PC-9 (cell line): ENCODE results near the gene WDR43. TPM values are rescaled to one million over a fixed set of nuclear protein-coding genes. Genes with fewer than 3 reads are reported as not detected.

Experiments used
- BruUV-seq: library from RNA; stranded (reverse); fragments of 400-500 nt; replicated peaks from 2 replicates; lab custom pipeline; 2021; lab: Mats Ljungman, UMichigan
- CTCF ChIA-PET: fragments of 300-600 bp; sonication (Branson Sonifier 250); formaldehyde crosslinking; loops from one replicate; lab custom pipeline; 2022; ENCODE audit warnings: antibody characterized with exemption; lab: Charles Lee
- POLR2A ChIA-PET: fragments of 300-600 bp; sonication (Branson Sonifier 250); formaldehyde crosslinking; loops from one replicate; lab custom pipeline; 2022; ENCODE audit warnings: antibody characterized with exemption; ENCODE audit not compliant: unreplicated experiment; lab: Charles Lee
- DNase-seq, 2 experiments: peaks; one replicate each; pipeline versions ENCODE4 v3.0.0 to v3.0.0-alpha.2; 2015 to 2022; ENCODE audit warnings: mixed read lengths in 1 of 2
- H2AFZ ChIP-seq: fragments of 200-600 bp; sonication (generic); 2 replicates; pipeline ENCODE4 v1.8.1; 2017; ENCODE audit warnings: antibody characterized with exemption
- H3F3A ChIP-seq: fragments of 200-600 bp; sonication (generic); 2 replicates; pipeline ENCODE4 v1.8.1; 2017; ENCODE audit warnings: antibody characterized with exemption, mild to moderate bottlenecking, low read depth; ENCODE audit not compliant: insufficient read depth
- H3K27ac ChIP-seq: fragments of 200-600 bp; sonication (generic); 2 replicates; pipeline ENCODE4 v1.6.1; 2016; ENCODE audit warnings: mixed run types
- H3K27me3 ChIP-seq: fragments of 200-600 bp; sonication (generic); 2 replicates; pipeline ENCODE4 v1.6.1; 2016; ENCODE audit warnings: low read depth, mixed run types; ENCODE audit not compliant: insufficient read depth
- H3K36me3 ChIP-seq: fragments of 200-600 bp; sonication (generic); 2 replicates; pipeline ENCODE4 v1.6.1; 2016; ENCODE audit warnings: low read depth, mixed run types
- H3K4me1 ChIP-seq: fragments of 200-600 bp; sonication (generic); replicated peaks from 2 replicates; pipeline ENCODE4 v1.6.1; 2016; ENCODE audit warnings: mixed run types; ENCODE audit not compliant: insufficient read depth
- H3K4me2 ChIP-seq: fragments of 200-600 bp; sonication (generic); 2 replicates; pipeline ENCODE4 v1.6.1; 2017; ENCODE audit warnings: mixed run types
- H3K4me3 ChIP-seq: fragments of 200-600 bp; sonication (generic); 2 replicates; pipeline ENCODE4 v1.6.1; 2016; ENCODE audit warnings: mixed run types
- H3K79me2 ChIP-seq: fragments of 200-600 bp; sonication (generic); 2 replicates; pipeline ENCODE4 v1.6.1; 2017; ENCODE audit warnings: low read depth, mixed run types
- H3K9me2 ChIP-seq: fragments of 200-600 bp; sonication (generic); 2 replicates; pipeline ENCODE4 v1.8.1; 2017; ENCODE audit warnings: mild to moderate bottlenecking; ENCODE audit not compliant: insufficient read depth
- H3K9me3 ChIP-seq: fragments of 200-600 bp; sonication (generic); 2 replicates; pipeline ENCODE4 v1.8.1; 2016; ENCODE audit warnings: low read depth; ENCODE audit not compliant: insufficient read depth
- H4K20me1 ChIP-seq: fragments of 200-600 bp; sonication (generic); 2 replicates; pipeline ENCODE4 v1.8.1; 2017; ENCODE audit not compliant: insufficient read depth
- CTCF ChIP-seq: fragments of 200-600 bp; sonication (generic); conservative IDR thresholded peaks from 2 replicates; pipeline ENCODE4 v1.6.1; 2017; ENCODE audit warnings: mixed run types, antibody characterized with exemption, mild to moderate bottlenecking, moderate library complexity
- EZH2 ChIP-seq: fragments of 200-600 bp; sonication (generic); IDR thresholded peaks from 2 replicates; pipeline ENCODE4 v1.8.0; 2017; ENCODE audit warnings: antibody characterized with exemption, low read depth
- intact Hi-C: fragments of 100-400 bp; cut with micrococcal nuclease; formaldehyde crosslinking; loops from one replicate; pipeline ENCODE4 v1.10.0; 2022; ENCODE audit not compliant: unreplicated experiment
- total RNA-seq: library from RNA; stranded (reverse); gene quantifications from 2 replicates; pipeline ENCODE4 v1.2.3, GENCODE V29; 2021

The WDR43 gene
- total RNA-seq, 1 experiment from 2014 or later: 57.9 TPM

- H3F3A ChIP-seq: peaks cover 17% of the 10 kb centered on the region
- intact Hi-C loops: no loop called here
- H3K27me3 ChIP-seq: no peaks in the 10 kb centered on the region
- H3K36me3 ChIP-seq: no peaks in the 10 kb centered on the region
- BruUV-seq: no TSS peak
- no peaks in the 10 kb centered on the region for H3K9me3 ChIP-seq
- H3K4me1 ChIP-seq: peaks cover 25% of the 10 kb centered on the region
- no peak overlapping the region for H3K4me2 ChIP-seq
- H3K4me3 ChIP-seq: no peak overlapping the region
- no peak overlapping the region for H3K27ac ChIP-seq
- no peaks in the 10 kb centered on the region for H3K79me2 ChIP-seq
- no peak for TF ChIP-seq CTCF
- no peak for TF ChIP-seq EZH2
- ChIA-PET CTCF (no interaction called here), POLR2A (no interaction called here)
- H4K20me1 ChIP-seq: no peaks in the 10 kb centered on the region
- no peaks in the 10 kb centered on the region for H3K9me2 ChIP-seq
- DNase-seq: no peak
- H2AFZ ChIP-seq: no peak overlapping the region
Observed at GRCh38 chr2:28974252-28974651, 79.8 kb downstream of the WDR43 start.

- BruUV-seq: no TSS peak
- ChIA-PET POLR2A (no interaction called here), CTCF (no interaction called here)
- H3K4me2 ChIP-seq: peak overlapping the region; percentile 42; the same call in 1 of the 2 replicates
- H3F3A ChIP-seq: peaks cover 17% of the 10 kb centered on the region
- H3K4me3 ChIP-seq: no peak overlapping the region
- no peaks in the 10 kb centered on the region for H3K9me2 ChIP-seq
- no peaks in the 10 kb centered on the region for H4K20me1 ChIP-seq
- H3K4me1 ChIP-seq: peaks cover 39% of the 10 kb centered on the region
- no peaks in the 10 kb centered on the region for H3K79me2 ChIP-seq
- no peak overlapping the region for H2AFZ ChIP-seq
- DNase-seq: no peak
- peak overlapping the region; percentile 56 for H3K27ac ChIP-seq
- intact Hi-C loops: loop anchor here (1.0 kb wide), 3 partner anchors 18 to 141 kb away; no protein-coding TSS in a partner anchor
- H3K36me3 ChIP-seq: no peaks in the 10 kb centered on the region
- no peaks in the 10 kb centered on the region for H3K9me3 ChIP-seq
- no peak for TF ChIP-seq EZH2
- TF ChIP-seq CTCF: no peak
- H3K27me3 ChIP-seq: no peaks in the 10 kb centered on the region
Observed at GRCh38 chr2:28975671-28976070, 81.2 kb downstream of the WDR43 start.

- Histone ChIP-seq H3K79me2 (no peaks in the 10 kb centered on the region), H3K36me3 (no peaks in the 10 kb centered on the region), H2AFZ (no peak overlapping the region), H3K4me2 (peak overlapping the region; percentile 42), H3K4me3 (no peak overlapping the region), H3K9me3 (no peaks in the 10 kb centered on the region), H3K9me2 (no peaks in the 10 kb centered on the region), H3K27ac (peak overlapping the region; percentile 56), H3F3A (peaks cover 17% of the 10 kb centered on the region), H3K27me3 (no peaks in the 10 kb centered on the region), H3K4me1 (peaks cover 39% of the 10 kb centered on the region), H4K20me1 (no peaks in the 10 kb centered on the region)
- CTCF ChIA-PET: interaction anchor here (0.5 kb wide), 1 partner anchor 114 kb away, joined by 5 read pairs; no protein-coding TSS in a partner anchor
- intact Hi-C loops: loop anchor here (1.0 kb wide), 3 partner anchors 17 to 140 kb away; no protein-coding TSS in a partner anchor
- no TSS peak for BruUV-seq
- TF ChIP-seq EZH2 (no peak), CTCF (no peak)
- POLR2A ChIA-PET: no interaction called here
- peak; percentile 92 to 99 for DNase-seq
Observed at GRCh38 chr2:28976584-28976983, 82.1 kb downstream of the WDR43 start.
